HepG2 (cell line): ENCODE measurements around the gene ABCC3. TPM values are rescaled to one million over a fixed set of nuclear protein-coding genes. Genes with fewer than 3 reads are reported as not detected.

Source experiments
- CBFB ChIP-seq: sonication (generic); formaldehyde crosslinking; IDR thresholded peaks from 2 replicates; pipeline ENCODE4 v1.4.0; 2020; ENCODE audit warnings: missing genetic modification reagents
- CREBL2 ChIP-seq: sonication (generic); formaldehyde crosslinking; IDR thresholded peaks from 2 replicates; pipeline ENCODE4 v1.8.1; 2023; ENCODE audit warnings: missing genetic modification reagents, mild to moderate bottlenecking, borderline replicate concordance
- FUBP1 ChIP-seq: sonication (generic); formaldehyde crosslinking; IDR thresholded peaks from 2 replicates; pipeline ENCODE4 v1.5.1; 2020; ENCODE audit warnings: missing genetic modification reagents, mild to moderate bottlenecking, borderline replicate concordance
- HHEX ChIP-seq: IDR thresholded peaks from 2 replicates; pipeline ENCODE4 v1.6.1; 2016; ENCODE audit warnings: control low read depth
- KMT2A ChIP-seq: sonication (generic); formaldehyde crosslinking; IDR thresholded peaks from 2 replicates; pipeline ENCODE4 v1.4.0; 2020; ENCODE audit warnings: missing genetic modification reagents
- PRPF4 ChIP-seq: fragments of 200-400 bp; formaldehyde crosslinking; IDR thresholded peaks from 2 replicates; pipeline ENCODE4 v1.6.1; 2016; ENCODE audit warnings: low read length, low read depth; ENCODE audit not compliant: poor library complexity, severe bottlenecking
- REST ChIP-seq, 2 experiments: IDR thresholded peaks; 2 replicates each; pipeline ENCODE4 v1.6.1; 2011 to 2012; ENCODE audit warnings: low read length in 2 of 2, borderline replicate concordance in 1 of 2, low read depth in 1 of 2, mild to moderate bottlenecking in 1 of 2, moderate library complexity in 1 of 2
- SMARCE1 ChIP-seq: fragments of 450-650 bp; IDR thresholded peaks from 2 replicates; pipeline ENCODE4 v1.6.1; 2017; ENCODE audit warnings: borderline replicate concordance
- SRSF4 ChIP-seq: fragments of 200-400 bp; formaldehyde crosslinking; IDR thresholded peaks from one replicate; pipeline ENCODE4 v1.6.1; 2018; ENCODE audit warnings: mild to moderate bottlenecking, low read depth, low read length, moderate library complexity; ENCODE audit not compliant: poor library complexity, severe bottlenecking
- STAG1 ChIP-seq: sonication (generic); formaldehyde crosslinking; IDR thresholded peaks from 2 replicates; pipeline ENCODE4 v1.4.0; 2020; ENCODE audit warnings: missing genetic modification reagents
- XBP1 ChIP-seq: sonication (generic); formaldehyde crosslinking; IDR thresholded peaks from 2 replicates; pipeline ENCODE4 v1.5.0; 2020; ENCODE audit warnings: missing genetic modification reagents
- ZBTB46 ChIP-seq: sonication (generic); formaldehyde crosslinking; IDR thresholded peaks from 2 replicates; pipeline ENCODE4 v1.4.0; 2020; ENCODE audit warnings: mild to moderate bottlenecking, missing genetic modification reagents, borderline replicate concordance
- ZNF260 ChIP-seq: sonication (generic); formaldehyde crosslinking; IDR thresholded peaks from 2 replicates; pipeline ENCODE4 v1.4.0; 2020; ENCODE audit warnings: missing genetic modification reagents, low read depth, mild to moderate bottlenecking, borderline replicate concordance
- ZNF282 ChIP-seq: fragments of 450-650 bp; IDR thresholded peaks from 2 replicates; pipeline ENCODE4 v1.6.1; 2018; ENCODE audit not compliant: partially characterized antibody
- ZNF501 ChIP-seq: sonication (generic); formaldehyde crosslinking; IDR thresholded peaks from 2 replicates; pipeline ENCODE4 v1.5.1; 2020; ENCODE audit warnings: mild to moderate bottlenecking, moderate library complexity, missing genetic modification reagents
- ZNF503 ChIP-seq: sonication (generic); formaldehyde crosslinking; IDR thresholded peaks from 2 replicates; pipeline ENCODE4 v1.4.0; 2020; ENCODE audit warnings: missing genetic modification reagents
- ZNF564 ChIP-seq: sonication (generic); formaldehyde crosslinking; IDR thresholded peaks from 2 replicates; pipeline ENCODE4 v1.8.1; 2023; ENCODE audit warnings: mild to moderate bottlenecking, missing genetic modification reagents
- ZNF747 ChIP-seq: sonication (generic); formaldehyde crosslinking; IDR thresholded peaks from 2 replicates; pipeline ENCODE4 v1.8.1; 2023; ENCODE audit warnings: missing genetic modification reagents, mild to moderate bottlenecking, borderline replicate concordance
- polyA plus RNA-seq, 8 experiments: library from polyadenylated mRNA; depleted of rRNA in 3 of 8; stranded (reverse) in 7 of 8; unstranded in 1 of 8; fragments of >200 nt; fragmentation: Illumina TruSeq in 4 of 8; extraction: Trizol in 4 of 8; gene quantifications; 2 replicates each; pipeline versions ENCODE4 v1.2.1 to v1.2.3, GENCODE V29; 2011 to 2016; ENCODE audit warnings: low read depth in 4 of 8, missing spikeins in 1 of 8, mixed read lengths in 1 of 8; ENCODE audit not compliant: insufficient read depth in 1 of 8
- total RNA-seq, 5 experiments: library from RNA; depleted of rRNA; stranded (reverse); fragments of >200 nt; fragmentation: Illumina TruSeq; extraction: Trizol; gene quantifications; 2 replicates each; pipeline ENCODE4 v1.2.3, GENCODE V29; 2016; ENCODE audit warnings: low read depth in 1 of 5

ABCC3 gene
- total and polyA plus RNA-seq, 2 of the 13 experiments (the other 11 are each of a cell fraction or from before 2014, with no cell fraction given) = 25.2 to 50.7 TPM

- TF ChIP-seq SMARCE1 (no peak), ZNF282 (no peak), ZNF747 (CRISPR knock-in tag) (peak; percentile 9; the same call in 1 of the 2 replicates), HHEX (no peak), ZNF260 (CRISPR knock-in tag) (no peak), ZNF564 (no peak; the same call in 1 of the 2 replicates), REST (IDR thresholded peaks at IDR 0.05; ENCODE audit: borderline replicate concordance in 1 of 2, low read depth in 1 of 2, low read length in 2 of 2) (0 out of 4 replicates have a peak, but pooled peaks of 1 of the 2 experiments have one; percentile 22), ZNF503 (CRISPR knock-in tag) (0 out of 2 replicates have a peak, but pooled peaks have one; percentile 17), XBP1 (CRISPR knock-in tag) (no peak), ZNF501 (CRISPR knock-in tag) (0 out of 2 replicates have a peak, but pooled peaks have one; percentile 22), PRPF4 (peak; percentile 16), CBFB (peak; percentile 52; the same call in 1 of the 2 replicates), FUBP1 (CRISPR knock-in tag) (no peak), SRSF4 (no peak), KMT2A (CRISPR knock-in tag) (no peak), CREBL2 (CRISPR knock-in tag) (no peak; the same call in 1 of the 2 replicates), ZBTB46 (CRISPR knock-in tag) (no peak; the same call in 1 of the 2 replicates), STAG1 (CRISPR knock-in tag) (peak; percentile 23; the same call in 1 of the 2 replicates)
Observed at GRCh38 chr17:50687200-50688066, 52.8 kb downstream of the ABCC3 start (continued).
